Nephron progenitor cell (in vitro differentiated cells): ENCODE data around the gene GIPC3.

ENCODE experiments used
- DNase-seq: peaks from one replicate; pipeline ENCODE4 v3.0.0; 2021
- H3K27ac Mint-ChIP-seq: 2 replicates; pipeline ENCODE4 v1.8.0; 2021; ENCODE audit warnings: mild to moderate bottlenecking, moderate library complexity, mixed read lengths
- H3K27me3 Mint-ChIP-seq: 2 replicates; pipeline ENCODE4 v1.8.0; 2021; ENCODE audit warnings: mild to moderate bottlenecking, low read depth, mixed read lengths; ENCODE audit not compliant: poor library complexity
- H3K36me3 Mint-ChIP-seq: 2 replicates; pipeline ENCODE4 v1.8.0; 2021; ENCODE audit warnings: low read depth, mixed read lengths
- H3K4me1 Mint-ChIP-seq: 2 replicates; pipeline ENCODE4 v1.8.0; 2021; ENCODE audit warnings: mixed read lengths
- H3K4me3 Mint-ChIP-seq: 2 replicates; pipeline ENCODE4 v1.8.0; 2021; ENCODE audit warnings: mild to moderate bottlenecking, moderate library complexity, mixed read lengths
- H3K9me3 Mint-ChIP-seq: 2 replicates; pipeline ENCODE4 v1.8.0; 2021; ENCODE audit warnings: mild to moderate bottlenecking, moderate library complexity, mixed read lengths
- TF ChIP-seq, protein P1 (sequence below): fragments of 200-600 bp; sonication (generic); IDR thresholded peaks from 2 replicates; pipeline ENCODE4 v1.5.0; 2021; ENCODE audit warnings: antibody characterized with exemption

The GIPC3 gene

DNA sequence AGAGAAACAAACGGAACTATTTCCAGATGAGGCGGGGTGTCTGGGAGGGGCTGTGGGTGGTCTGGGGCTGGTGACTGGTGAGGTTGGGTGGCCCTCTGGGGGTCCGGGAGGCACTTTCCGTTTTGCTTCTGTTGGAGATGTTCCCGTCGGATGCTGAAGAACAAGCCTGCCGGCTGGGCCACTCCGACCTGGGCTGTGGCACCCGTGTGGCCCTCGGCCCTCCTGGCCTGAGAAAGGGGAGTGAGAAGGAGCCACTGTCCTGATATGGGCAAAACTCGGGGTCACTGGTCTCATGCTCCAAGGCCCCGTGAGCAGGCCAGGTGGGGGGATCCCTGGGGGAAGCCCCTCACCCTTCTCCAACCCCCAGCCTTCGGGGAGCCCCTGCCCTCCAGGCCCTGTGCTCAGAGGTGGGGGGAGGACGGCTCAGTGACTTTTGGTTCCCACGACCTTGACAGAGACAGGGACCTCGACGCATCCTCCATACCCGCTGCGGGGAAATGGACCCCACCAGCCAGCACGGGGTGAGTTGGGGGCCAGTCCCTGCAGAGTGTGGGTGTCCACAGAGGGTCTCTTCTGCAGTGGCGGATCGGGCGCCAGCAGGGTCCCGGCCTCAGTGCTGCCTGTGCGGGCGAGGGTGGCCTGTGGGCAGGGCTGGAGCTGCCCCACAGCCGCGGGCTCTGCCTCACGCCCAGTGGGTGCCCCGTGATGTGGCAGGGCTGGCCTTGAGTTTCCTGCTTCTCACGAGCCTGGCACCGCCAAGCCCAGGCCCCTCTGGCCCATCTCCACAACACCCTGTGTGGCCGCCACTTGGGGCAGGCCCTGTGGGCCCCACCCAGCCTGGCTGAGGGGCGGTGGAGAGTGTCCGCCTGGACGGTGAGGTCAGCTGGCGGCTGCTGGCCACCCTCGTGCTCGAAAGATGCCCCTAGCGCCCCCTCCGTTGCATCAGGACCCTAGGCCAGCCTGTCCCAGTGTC lies 25.8 kb downstream of the GIPC3 start:
- no peak for DNase-seq
- Mint-ChIP-seq H3K4me1 (peaks cover 15% of the 10 kb centered on the region), H3K36me3 (peaks cover 11% of the 10 kb centered on the region), H3K27me3 (peaks cover 7% of the 10 kb centered on the region), H3K4me3 (no peak overlapping the region), H3K9me3 (no peaks in the 10 kb centered on the region), H3K27ac (no peak overlapping the region)
- TF ChIP-seq, protein P1, sequence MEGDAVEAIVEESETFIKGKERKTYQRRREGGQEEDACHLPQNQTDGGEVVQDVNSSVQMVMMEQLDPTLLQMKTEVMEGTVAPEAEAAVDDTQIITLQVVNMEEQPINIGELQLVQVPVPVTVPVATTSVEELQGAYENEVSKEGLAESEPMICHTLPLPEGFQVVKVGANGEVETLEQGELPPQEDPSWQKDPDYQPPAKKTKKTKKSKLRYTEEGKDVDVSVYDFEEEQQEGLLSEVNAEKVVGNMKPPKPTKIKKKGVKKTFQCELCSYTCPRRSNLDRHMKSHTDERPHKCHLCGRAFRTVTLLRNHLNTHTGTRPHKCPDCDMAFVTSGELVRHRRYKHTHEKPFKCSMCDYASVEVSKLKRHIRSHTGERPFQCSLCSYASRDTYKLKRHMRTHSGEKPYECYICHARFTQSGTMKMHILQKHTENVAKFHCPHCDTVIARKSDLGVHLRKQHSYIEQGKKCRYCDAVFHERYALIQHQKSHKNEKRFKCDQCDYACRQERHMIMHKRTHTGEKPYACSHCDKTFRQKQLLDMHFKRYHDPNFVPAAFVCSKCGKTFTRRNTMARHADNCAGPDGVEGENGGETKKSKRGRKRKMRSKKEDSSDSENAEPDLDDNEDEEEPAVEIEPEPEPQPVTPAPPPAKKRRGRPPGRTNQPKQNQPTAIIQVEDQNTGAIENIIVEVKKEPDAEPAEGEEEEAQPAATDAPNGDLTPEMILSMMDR = no peak

DNA sequence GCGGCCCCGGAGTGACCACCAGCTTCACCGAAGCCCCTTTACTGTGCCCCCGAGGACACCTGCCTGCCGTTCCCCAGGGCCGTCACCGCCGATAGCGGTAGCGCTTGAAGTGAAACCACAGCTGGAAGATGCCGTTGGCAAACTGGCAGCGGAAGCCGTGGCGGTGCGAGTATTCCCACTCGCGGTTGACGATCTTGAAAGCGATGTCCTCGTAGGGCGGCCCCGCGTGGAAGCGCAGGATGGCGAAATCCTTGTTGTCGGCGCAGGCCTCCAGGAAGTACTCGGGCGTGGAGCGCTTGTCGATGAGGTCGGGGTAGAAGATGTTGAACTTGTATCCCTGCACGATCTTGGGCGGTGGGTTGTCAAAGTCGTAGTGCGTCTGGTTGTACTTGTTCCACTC lies 26.6 kb downstream of the GIPC3 start:
- TF ChIP-seq, protein P1 = no peak
- no peak overlapping the region for H3K27ac Mint-ChIP-seq
- peaks cover 6% of the 10 kb centered on the region for H3K27me3 Mint-ChIP-seq
- no peak overlapping the region for H3K4me3 Mint-ChIP-seq
- no peak for DNase-seq
- H3K9me3 Mint-ChIP-seq = no peaks in the 10 kb centered on the region
- peaks cover 15% of the 10 kb centered on the region for H3K4me1 Mint-ChIP-seq
- H3K36me3 Mint-ChIP-seq = peaks cover 11% of the 10 kb centered on the region

DNA sequence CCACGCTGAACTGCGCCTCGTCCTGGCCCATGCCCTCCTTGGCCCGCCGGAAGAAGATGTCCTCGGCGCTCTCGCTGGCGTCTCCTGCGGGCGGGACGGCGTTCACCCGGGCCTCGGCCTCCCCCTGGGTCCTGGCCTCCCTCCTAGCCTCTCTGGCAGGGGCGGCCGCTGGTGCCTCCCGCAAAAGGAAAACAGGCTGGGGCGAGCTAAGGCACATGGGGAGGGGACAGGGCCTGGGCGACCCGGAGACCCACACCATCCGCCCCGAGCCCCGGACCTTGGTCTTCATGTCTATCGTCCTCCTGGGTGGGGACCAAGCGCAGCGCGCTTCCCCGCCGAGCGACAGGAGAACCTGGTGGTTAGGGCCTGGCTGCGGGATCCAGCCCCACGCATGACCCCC lies 27.1 kb downstream of the GIPC3 start:
- Mint-ChIP-seq H3K4me3 (no peak overlapping the region), H3K36me3 (peaks cover 11% of the 10 kb centered on the region), H3K9me3 (no peaks in the 10 kb centered on the region), H3K4me1 (peaks cover 14% of the 10 kb centered on the region), H3K27ac (no peak overlapping the region), H3K27me3 (peaks cover 1% of the 10 kb centered on the region)
- TF ChIP-seq, protein P1 = no peak
- DNase-seq = no peak

DNA sequence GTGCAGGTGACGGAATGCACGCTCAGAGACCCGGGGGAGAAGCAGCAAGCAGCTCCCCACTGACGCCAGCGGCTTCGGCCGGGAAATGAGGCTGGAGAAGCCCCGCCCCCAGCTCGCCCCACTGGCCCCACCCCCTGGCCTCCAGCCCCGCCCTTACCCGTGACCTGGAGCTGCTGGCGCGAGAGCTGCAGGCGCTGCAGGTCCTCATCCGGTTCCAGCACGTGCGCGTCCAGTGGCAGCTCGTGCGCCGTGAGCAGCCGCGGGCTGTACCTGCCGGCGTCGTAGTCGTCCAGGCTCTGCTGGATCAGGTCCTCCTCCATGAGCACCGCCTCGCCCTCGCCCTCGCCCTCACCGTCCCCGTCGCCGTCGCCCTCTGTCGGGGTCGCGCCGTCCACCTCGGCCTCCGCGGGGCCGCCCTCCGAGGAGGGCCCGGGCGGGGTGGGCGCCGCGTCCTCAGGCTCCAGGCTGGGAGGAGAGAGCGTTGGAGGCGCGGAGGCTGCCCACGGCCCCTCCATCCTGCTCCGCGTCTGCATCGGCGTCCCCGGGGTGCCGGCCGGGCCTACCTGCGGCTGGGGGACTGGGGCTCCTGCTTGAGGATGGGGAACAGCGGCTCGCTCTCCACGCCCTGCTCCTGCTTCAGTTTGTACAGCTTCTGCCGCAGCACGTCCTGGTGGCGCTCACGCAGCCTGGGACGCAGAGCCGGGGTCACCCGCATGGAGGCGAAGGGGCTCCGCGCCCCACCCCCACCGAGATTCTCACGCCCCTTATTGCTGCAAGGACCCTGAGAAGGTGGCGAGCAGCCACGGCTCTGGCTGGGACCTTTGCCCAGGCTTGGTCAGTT lies 27.8 kb downstream of the GIPC3 start:
- Mint-ChIP-seq H3K27ac (no peak overlapping the region), H3K36me3 (peaks cover 11% of the 10 kb centered on the region), H3K27me3 (no peaks in the 10 kb centered on the region), H3K4me1 (peaks cover 11% of the 10 kb centered on the region), H3K9me3 (no peaks in the 10 kb centered on the region), H3K4me3 (no peak overlapping the region)
- TF ChIP-seq, protein P1 = no peak
- peak; percentile 43 for DNase-seq

DNA sequence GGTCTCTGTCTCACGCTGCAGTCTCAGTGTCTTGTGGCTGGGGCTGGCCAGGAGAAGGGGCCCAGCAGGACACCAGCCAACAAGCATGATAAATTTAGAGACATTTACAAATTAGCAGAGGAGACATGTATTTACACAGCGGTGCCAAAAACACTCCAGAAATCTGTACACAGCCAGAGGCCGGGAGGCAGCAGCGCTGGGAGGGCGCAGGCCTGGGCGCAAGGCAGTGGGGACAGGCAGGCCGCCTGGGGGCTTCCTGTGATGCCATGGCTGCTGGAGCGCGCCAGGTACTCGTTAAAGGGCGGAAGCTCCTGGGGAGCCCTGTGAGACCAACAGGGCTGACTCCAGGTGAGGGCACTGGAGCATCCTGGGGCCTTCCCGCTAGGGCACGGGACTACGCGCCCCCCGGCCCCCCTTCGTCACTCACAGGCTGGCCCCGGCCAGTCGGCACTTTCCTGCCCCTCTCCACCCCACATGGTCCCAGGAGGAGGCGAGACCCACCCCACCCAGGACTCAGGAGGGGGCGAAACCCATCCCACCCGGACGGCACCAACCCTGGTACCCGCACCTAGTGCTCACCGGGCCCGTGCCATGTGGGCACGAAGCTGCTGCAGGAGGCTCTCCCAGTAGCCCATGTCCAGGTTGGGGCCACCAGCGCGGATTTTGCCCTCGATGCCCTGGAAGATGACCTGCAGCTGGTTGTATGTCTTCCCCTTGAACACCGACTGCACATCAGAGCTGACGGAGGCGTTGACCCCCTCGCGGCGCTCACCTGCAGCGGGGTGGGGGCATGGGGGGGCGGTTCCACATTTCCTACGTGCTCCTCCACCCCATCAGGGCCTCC lies 28.8 kb downstream of the GIPC3 start:
- TF ChIP-seq, protein P1 = no peak
- DNase-seq = no peak
- peaks cover 11% of the 10 kb centered on the region for H3K36me3 Mint-ChIP-seq
- H3K4me3 Mint-ChIP-seq = no peak overlapping the region
- peaks cover 8% of the 10 kb centered on the region for H3K4me1 Mint-ChIP-seq
- H3K9me3 Mint-ChIP-seq = no peaks in the 10 kb centered on the region
- H3K27ac Mint-ChIP-seq = no peak overlapping the region
- no peaks in the 10 kb centered on the region for H3K27me3 Mint-ChIP-seq
